Ascending aorta (tissue), 2 donors: ENCODE measurements around the gene SORCS2. TPM values are rescaled to one million over a fixed set of nuclear protein-coding genes. Genes with fewer than 3 reads are reported as not detected.

Experiments used
- DNase-seq, 2 donors: peaks; one replicate each; pipeline ENCODE4 v3.0.0-alpha.2; 2019; ENCODE audit warnings: low spot score in 2 of 2
- H3K27ac ChIP-seq, 2 donors: fragments of 200-600 bp; sonication (generic); one replicate each; pipeline ENCODE4 v1.5.1; 2016 to 2017; ENCODE audit warnings: mild to moderate bottlenecking in 1 of 2
- H3K27me3 ChIP-seq: fragments of 200-600 bp; sonication (generic); one replicate; pipeline ENCODE4 v1.5.1; 2017
- H3K36me3 ChIP-seq, 2 donors: fragments of 200-600 bp; sonication (generic); one replicate each; pipeline ENCODE4 v1.5.1; 2016
- H3K4me1 ChIP-seq, 2 donors: fragments of 200-600 bp; sonication (generic); one replicate each; pipeline ENCODE4 v1.5.1; 2016 to 2017; ENCODE audit warnings: mild to moderate bottlenecking in 1 of 2
- H3K4me3 ChIP-seq, 2 donors: fragments of 200-600 bp; sonication (generic); one replicate each; pipeline ENCODE4 v1.5.1; 2016 to 2017; ENCODE audit warnings: mild to moderate bottlenecking in 1 of 2
- H3K9me3 ChIP-seq, 2 donors: fragments of 200-600 bp; sonication (generic); one replicate each; pipeline ENCODE4 v1.5.1; 2016
- CTCF ChIP-seq, 3 experiments: fragments of 200-600 bp in 2 of 3; fragments of 450-650 bp in 1 of 3; sonication (generic) in 2 of 3; IDR thresholded peaks; one replicate each; pipeline ENCODE4 v1.5.1; 2016 to 2019; ENCODE audit warnings: antibody characterized with exemption in 3 of 3, mild to moderate bottlenecking in 1 of 3, moderate library complexity in 1 of 3
- intact Hi-C: fragments of 100-400 bp; cut with DNase I; formaldehyde crosslinking; loops from one replicate; pipeline ENCODE4 v1.15.1; 2023
- total RNA-seq: library from RNA; depleted of rRNA; stranded (reverse); fragments of >200 nt; gene quantifications from one replicate; pipeline ENCODE4 v1.1.0, GENCODE V29; 2016

Gene SORCS2
- total RNA-seq, 1 donor from 2014 or later, result 0.32 TPM

GRCh38 chr4:7303561-7303960 is 111.2 kb downstream of the SORCS2 start:
- Histone ChIP-seq H3K4me1 (no peaks in the 10 kb centered on the region), H3K9me3 (no peaks in the 10 kb centered on the region), H3K4me3 (no peak overlapping the region), H3K27me3 (no peaks in the 10 kb centered on the region), H3K27ac (no peak overlapping the region), H3K36me3 (no peaks in the 10 kb centered on the region)
- no peak for DNase-seq
- intact Hi-C loops, result no loop called here
- no peak for TF ChIP-seq CTCF (IDR thresholded peaks at IDR 0.05)

- no peaks in the 10 kb centered on the region for H3K27me3 ChIP-seq
- no peak for DNase-seq
- no peaks in the 10 kb centered on the region for H3K9me3 ChIP-seq
- no peak overlapping the region for H3K4me3 ChIP-seq
- H3K36me3 ChIP-seq, result no peaks in the 10 kb centered on the region
- intact Hi-C loops, result no loop called here
- H3K4me1 ChIP-seq, result no peaks in the 10 kb centered on the region
- no peak for TF ChIP-seq CTCF (IDR thresholded peaks at IDR 0.05)
- H3K27ac ChIP-seq, result no peak overlapping the region
Measured at GRCh38 chr4:7304436-7304835, 112.1 kb downstream of the SORCS2 start.

- Histone ChIP-seq H3K27me3 (no peaks in the 10 kb centered on the region), H3K27ac (no peak overlapping the region), H3K4me1 (no peaks in the 10 kb centered on the region), H3K4me3 (no peak overlapping the region), H3K9me3 (no peaks in the 10 kb centered on the region), H3K36me3 (no peaks in the 10 kb centered on the region)
- intact Hi-C loops, result no loop called here
- TF ChIP-seq CTCF (IDR thresholded peaks at IDR 0.05), result no peak
- no peak for DNase-seq
Measured at GRCh38 chr4:7306021-7306965, 114.0 kb downstream of the SORCS2 start.

- intact Hi-C loops, result no loop called here
- no peak overlapping the region for H3K27ac ChIP-seq
- no peaks in the 10 kb centered on the region for H3K27me3 ChIP-seq
- H3K9me3 ChIP-seq, result no peaks in the 10 kb centered on the region
- H3K36me3 ChIP-seq, result no peaks in the 10 kb centered on the region
- TF ChIP-seq CTCF (IDR thresholded peaks at IDR 0.05), result no peak
- no peak for DNase-seq
- no peak overlapping the region for H3K4me3 ChIP-seq
- H3K4me1 ChIP-seq, result no peaks in the 10 kb centered on the region
Measured at GRCh38 chr4:7306986-7307385, 114.6 kb downstream of the SORCS2 start.

- intact Hi-C loops, result no loop called here
- H3K9me3 ChIP-seq, result no peaks in the 10 kb centered on the region
- H3K27me3 ChIP-seq, result no peaks in the 10 kb centered on the region
- no peak overlapping the region for H3K27ac ChIP-seq
- DNase-seq, result no peak
- no peak for TF ChIP-seq CTCF (IDR thresholded peaks at IDR 0.05)
- H3K36me3 ChIP-seq, result no peaks in the 10 kb centered on the region
- H3K4me1 ChIP-seq, result no peaks in the 10 kb centered on the region
- no peak overlapping the region for H3K4me3 ChIP-seq
Measured at GRCh38 chr4:7307394-7308099, 115.2 kb downstream of the SORCS2 start.
